Pancreas (tissue), 10 donors: ENCODE measurements around the gene SAMSN1. TPM values are rescaled to one million over a fixed set of nuclear protein-coding genes. Genes with fewer than 3 reads are reported as not detected.

Experiments
- ATAC-seq, 4 donors: fragments of 200-7000 bp; cut with Tn5 transposase; one replicate each; pipeline versions ENCODE4 v1.8.0 to v1.9.1; 2020; ENCODE audit warnings: mild to moderate bottlenecking in 4 of 4, moderate library complexity in 4 of 4
- DNase-seq, 6 donors: peaks; one replicate each; pipeline ENCODE4 v3.0.0-alpha.2; 2020
- FAIRE-seq: peaks from 2 replicates; lab custom pipeline; 2012; peaks lifted over from hg19 to GRCh38; lab: Jason Lieb, UNC
- H3K27ac ChIP-seq, 4 donors: fragments of 200-600 bp; sonication (generic); 1 replicate in 3 of 4; 2 replicates in 1 of 4; pipeline versions ENCODE4 v1.5.0 to v1.8.0; 2020
- H3K27me3 ChIP-seq, 4 donors: fragments of 200-600 bp; one replicate each; pipeline ENCODE4 v1.8.0; 2021
- H3K36me3 ChIP-seq, 3 donors: fragments of 200-600 bp; sonication (generic) in 1 of 3; one replicate each; pipeline versions ENCODE4 v1.5.0 to v1.8.0; 2020 to 2021
- H3K4me1 ChIP-seq, 3 donors: fragments of 200-600 bp; one replicate each; pipeline ENCODE4 v1.8.0; 2021
- H3K4me3 ChIP-seq, 4 donors: fragments of 200-600 bp; sonication (generic) in 2 of 4; one replicate each; pipeline versions ENCODE4 v1.5.0 to v1.8.0; 2020 to 2021
- H3K9me3 ChIP-seq, 4 donors: fragments of 200-600 bp; one replicate each; pipeline ENCODE4 v1.8.0; 2021
- WGBS, 2 donors: extraction: QIAGEN DNeasy Blood & Tissue Kit; methylation state at CpG; one replicate each; pipeline ENCODE4 v1.1.7; 2013; 5-methylcytosine and 5-hydroxymethylcytosine counted together
- intact Hi-C, 3 donors: fragments of 100-400 bp; cut with DNase I; formaldehyde crosslinking; loops; one replicate each; pipeline versions ENCODE4 v1.11.1 to v1.14.2; 2022
- polyA plus RNA-seq, 2 donors: library from polyadenylated mRNA; stranded (reverse); fragments of 200-250 nt; gene quantifications; one replicate each; pipeline ENCODE4 v1.2.3, GENCODE V29; 2013
- total RNA-seq, 6 donors: library from RNA; stranded (reverse); fragmentation: NEBNext Ultra II Directional in 4 of 6; extraction: Animal tissue kit (Norgen Biotek cat#: 25700) in 4 of 6; gene quantifications; one replicate each; pipeline versions ENCODE4 v1.2.1 to v1.2.4, GENCODE V29; 2021 to 2023
- TF ChIP-seq, protein P1 (sequence below), 4 donors: fragments of 200-600 bp; sonication (generic) in 3 of 4; IDR thresholded peaks; one replicate each; pipeline versions ENCODE4 v1.5.0 to v1.8.0; 2021; ENCODE audit warnings: antibody characterized with exemption in 4 of 4
- donor health status: healthy with polysubstance abuse.
- donor health status: DM: no; HTN: no; CAD: no; lungs with moderate emphysema.
- donor health status: DM: no; HTN: no; CAD: no.
- donor health status: control.
- donor health status: control.
- donor health status: Bipolar disorder and iron deficiency.
- donor health status: DM: yes; HTN: yes; CAD: no.
- donor health status: DM: no; HTN: no; CAD: no.
- donor health status: DM: no; HTN: no; CAD: no.
- donor health status: DM: yes; HTN: yes; CAD: no.

Gene SAMSN1
- total and polyA plus RNA-seq, 8 donors, result 0.12 to 5.0 (median 1.1) TPM

GRCh38 chr21:14567331-14568279, 21.5 kb upstream of the SAMSN1 start:
- 48 to 52% methylated on average over 7 of the region's 7 CpGs for WGBS, 2 donors
- Histone ChIP-seq H3K9me3 (no peaks in the 10 kb centered on the region), H3K27ac (no peak overlapping the region), H3K4me3 (no peak overlapping the region), H3K36me3 (no peaks in the 10 kb centered on the region), H3K27me3 (no peaks in the 10 kb centered on the region), H3K4me1 (no peaks in the 10 kb centered on the region)
- no peak for ATAC-seq
- no peak for FAIRE-seq
- intact Hi-C loops, result no loop called here
- no peak for DNase-seq
- TF ChIP-seq, protein P1, sequence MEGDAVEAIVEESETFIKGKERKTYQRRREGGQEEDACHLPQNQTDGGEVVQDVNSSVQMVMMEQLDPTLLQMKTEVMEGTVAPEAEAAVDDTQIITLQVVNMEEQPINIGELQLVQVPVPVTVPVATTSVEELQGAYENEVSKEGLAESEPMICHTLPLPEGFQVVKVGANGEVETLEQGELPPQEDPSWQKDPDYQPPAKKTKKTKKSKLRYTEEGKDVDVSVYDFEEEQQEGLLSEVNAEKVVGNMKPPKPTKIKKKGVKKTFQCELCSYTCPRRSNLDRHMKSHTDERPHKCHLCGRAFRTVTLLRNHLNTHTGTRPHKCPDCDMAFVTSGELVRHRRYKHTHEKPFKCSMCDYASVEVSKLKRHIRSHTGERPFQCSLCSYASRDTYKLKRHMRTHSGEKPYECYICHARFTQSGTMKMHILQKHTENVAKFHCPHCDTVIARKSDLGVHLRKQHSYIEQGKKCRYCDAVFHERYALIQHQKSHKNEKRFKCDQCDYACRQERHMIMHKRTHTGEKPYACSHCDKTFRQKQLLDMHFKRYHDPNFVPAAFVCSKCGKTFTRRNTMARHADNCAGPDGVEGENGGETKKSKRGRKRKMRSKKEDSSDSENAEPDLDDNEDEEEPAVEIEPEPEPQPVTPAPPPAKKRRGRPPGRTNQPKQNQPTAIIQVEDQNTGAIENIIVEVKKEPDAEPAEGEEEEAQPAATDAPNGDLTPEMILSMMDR (IDR thresholded peaks at IDR 0.05), result no peak

DNA sequence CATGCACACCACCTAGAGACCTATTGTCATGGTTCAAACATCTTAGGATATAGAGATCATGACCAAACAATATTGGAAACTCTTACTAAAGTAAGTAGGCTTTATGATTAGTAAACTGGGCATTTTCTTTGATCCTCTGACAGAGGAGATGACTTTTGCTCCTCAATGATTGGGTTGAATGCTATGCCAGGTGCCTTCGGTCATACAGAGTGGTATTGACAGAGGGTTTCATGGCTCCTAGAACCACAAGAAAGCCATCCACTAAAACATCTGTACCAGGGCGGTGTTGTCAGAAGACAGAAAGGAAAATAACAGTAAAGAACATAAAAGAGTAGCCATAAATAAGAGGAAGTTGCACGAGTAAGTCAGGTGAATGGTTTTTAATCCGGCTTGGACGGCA, 20.8 kb upstream of the SAMSN1 start:
- 70 to 73% methylated on average over 5 of the region's 5 CpGs for WGBS, 2 donors
- FAIRE-seq, result no peak
- Histone ChIP-seq H3K27ac (no peak overlapping the region), H3K36me3 (no peaks in the 10 kb centered on the region), H3K4me3 (no peak overlapping the region), H3K27me3 (no peaks in the 10 kb centered on the region), H3K9me3 (no peaks in the 10 kb centered on the region), H3K4me1 (no peaks in the 10 kb centered on the region)
- intact Hi-C loops, result no loop called here
- no peak for ATAC-seq
- DNase-seq, result no peak
- TF ChIP-seq, protein P1 (IDR thresholded peaks at IDR 0.05), result no peak

GRCh38 chr21:14562959-14563358, 16.8 kb upstream of the SAMSN1 start:
- ATAC-seq (no peak), FAIRE-seq (no peak), DNase-seq (no peak)
- TF ChIP-seq, protein P1 (IDR thresholded peaks at IDR 0.05), result no peak
- no peak overlapping the region for H3K27ac ChIP-seq
- no peaks in the 10 kb centered on the region for H3K4me1 ChIP-seq
- no peaks in the 10 kb centered on the region for H3K9me3 ChIP-seq
- intact Hi-C loops, result no loop called here
- H3K36me3 ChIP-seq, result no peaks in the 10 kb centered on the region
- no peak overlapping the region for H3K4me3 ChIP-seq
- H3K27me3 ChIP-seq, result no peaks in the 10 kb centered on the region

DNA sequence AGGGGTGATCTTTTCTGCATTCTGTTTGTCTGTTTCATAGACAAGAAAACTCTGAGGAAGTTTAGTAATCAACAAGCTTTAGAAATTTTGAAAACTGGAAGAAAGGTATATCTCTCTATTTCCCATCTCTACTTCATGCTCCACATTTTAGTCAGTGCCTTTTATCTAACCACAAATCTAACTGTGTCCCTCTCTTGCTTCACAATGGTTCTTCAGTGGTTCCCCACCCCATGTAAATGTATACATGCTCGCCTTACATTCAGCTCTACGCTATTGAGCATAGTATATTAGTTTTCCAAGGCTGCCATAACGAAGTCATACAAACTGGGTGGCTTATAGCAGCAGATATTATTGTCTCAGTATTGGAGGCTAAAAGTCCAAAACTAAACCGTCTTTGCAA, 14.4 kb upstream of the SAMSN1 start:
- WGBS, 2 donors, result 50 to 56% methylated on average over 4 of the region's 4 CpGs
- FAIRE-seq, result no peak
- intact Hi-C loops, result no loop called here
- Histone ChIP-seq H3K4me3 (no peak overlapping the region), H3K27me3 (no peaks in the 10 kb centered on the region), H3K9me3 (no peaks in the 10 kb centered on the region), H3K27ac (no peak overlapping the region), H3K36me3 (no peaks in the 10 kb centered on the region), H3K4me1 (no peaks in the 10 kb centered on the region)
- TF ChIP-seq, protein P1 (IDR thresholded peaks at IDR 0.05), result no peak
- ATAC-seq, result no peak
- no peak for DNase-seq

DNA sequence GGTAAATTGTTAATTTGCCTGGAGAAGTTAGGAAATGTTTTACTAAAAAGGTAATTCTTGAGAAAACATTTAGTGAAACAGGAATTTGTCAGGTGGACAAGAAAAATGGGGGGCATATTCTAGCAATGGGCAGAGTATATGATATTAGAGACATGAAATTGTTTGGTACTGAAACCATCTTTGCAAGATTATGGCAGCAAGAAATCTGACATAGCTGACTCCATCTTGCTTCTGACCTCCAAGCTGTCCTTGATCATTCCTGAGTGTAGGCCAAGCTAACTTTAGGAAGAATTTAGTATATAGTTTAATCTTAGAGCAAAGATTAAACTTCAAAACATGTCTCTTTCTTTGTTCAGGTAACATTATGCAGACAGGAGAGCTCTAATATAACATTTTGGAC, 14.0 kb upstream of the SAMSN1 start:
- Histone ChIP-seq H3K27ac (no peak overlapping the region), H3K4me3 (no peak overlapping the region), H3K4me1 (no peaks in the 10 kb centered on the region), H3K27me3 (no peaks in the 10 kb centered on the region), H3K36me3 (no peaks in the 10 kb centered on the region), H3K9me3 (no peaks in the 10 kb centered on the region)
- TF ChIP-seq, protein P1 (IDR thresholded peaks at IDR 0.05), result no peak
- FAIRE-seq, result no peak
- no peak for ATAC-seq
- no peak for DNase-seq
- intact Hi-C loops, result no loop called here
